CD4-positive, alpha-beta T cell treated with Interferon alpha-2 for 1 hour (primary cell): ENCODE results near the gene ATP5F1B.

ENCODE experiments used
- DNase-seq, 2 donors: peaks; one replicate each; pipeline ENCODE4 v3.0.0-alpha.2; 2020 to 2022

The ATP5F1B gene

GRCh38 chr12:56645201-56645716 lies 525 bp downstream of the ATP5F1B start:
- no peak for DNase-seq

- no peak for DNase-seq
These were observed 1.1 kb downstream of the ATP5F1B start for GRCh38 chr12:56644654-56645053.

- no peak for DNase-seq
These were observed 4.6 kb downstream of the ATP5F1B start for GRCh38 chr12:56641219-56641618.

- no peak for DNase-seq
These were observed 8.2 kb downstream of the ATP5F1B start for GRCh38 chr12:56637621-56638020.

- DNase-seq = peak; percentile 96 to 97
These were observed 8.9 kb downstream of the ATP5F1B start for GRCh38 chr12:56636675-56637540.

GRCh38 chr12:56635806-56636674 lies 9.7 kb downstream of the ATP5F1B start:
- peak; percentile 83 to 87 for DNase-seq

- peak; percentile 63 to 74 for DNase-seq
These were observed 10.7 kb downstream of the ATP5F1B start for GRCh38 chr12:56634837-56635791.

- DNase-seq = peak in 1 of 2 donors; percentile 31
These were observed 11.4 kb downstream of the ATP5F1B start for GRCh38 chr12:56634242-56634836.

GRCh38 chr12:56633468-56634241 lies 12.1 kb downstream of the ATP5F1B start:
- DNase-seq = no peak

- no peak for DNase-seq
These were observed 12.9 kb downstream of the ATP5F1B start for GRCh38 chr12:56632701-56633467.

- DNase-seq = peak; percentile 55 to 62
These were observed 13.7 kb downstream of the ATP5F1B start for GRCh38 chr12:56631790-56632700.

- DNase-seq = peak; percentile 82 to 87
These were observed 15.6 kb downstream of the ATP5F1B start, which contains the start of gene BAZ2A for GRCh38 chr12:56630180-56630632. TSS of gene BAZ2A (minus strand) at chr12:56630326. CDS start at chr12:56617530, 12,796 bp downstream.

GRCh38 chr12:56629459-56630179 lies 16.2 kb downstream of the ATP5F1B start:
- peak; percentile 32 to 61 for DNase-seq

- DNase-seq = peak; percentile 73 to 80
These were observed 16.9 kb downstream of the ATP5F1B start for GRCh38 chr12:56628671-56629458.

GRCh38 chr12:56626701-56627100 lies 19.1 kb downstream of the ATP5F1B start:
- DNase-seq = no peak

- no peak for DNase-seq
These were observed 23.2 kb downstream of the ATP5F1B start for GRCh38 chr12:56622535-56622934.

GRCh38 chr12:56616925-56617324 lies 28.9 kb downstream of the ATP5F1B start:
- DNase-seq = no peak
